ENCODE measurements around the gene IRF5.

GRCh38 chr7:128921866-128922440 is 15.8 kb upstream of the IRF5 start:
- TF ChIP-seq, protein P1, sequence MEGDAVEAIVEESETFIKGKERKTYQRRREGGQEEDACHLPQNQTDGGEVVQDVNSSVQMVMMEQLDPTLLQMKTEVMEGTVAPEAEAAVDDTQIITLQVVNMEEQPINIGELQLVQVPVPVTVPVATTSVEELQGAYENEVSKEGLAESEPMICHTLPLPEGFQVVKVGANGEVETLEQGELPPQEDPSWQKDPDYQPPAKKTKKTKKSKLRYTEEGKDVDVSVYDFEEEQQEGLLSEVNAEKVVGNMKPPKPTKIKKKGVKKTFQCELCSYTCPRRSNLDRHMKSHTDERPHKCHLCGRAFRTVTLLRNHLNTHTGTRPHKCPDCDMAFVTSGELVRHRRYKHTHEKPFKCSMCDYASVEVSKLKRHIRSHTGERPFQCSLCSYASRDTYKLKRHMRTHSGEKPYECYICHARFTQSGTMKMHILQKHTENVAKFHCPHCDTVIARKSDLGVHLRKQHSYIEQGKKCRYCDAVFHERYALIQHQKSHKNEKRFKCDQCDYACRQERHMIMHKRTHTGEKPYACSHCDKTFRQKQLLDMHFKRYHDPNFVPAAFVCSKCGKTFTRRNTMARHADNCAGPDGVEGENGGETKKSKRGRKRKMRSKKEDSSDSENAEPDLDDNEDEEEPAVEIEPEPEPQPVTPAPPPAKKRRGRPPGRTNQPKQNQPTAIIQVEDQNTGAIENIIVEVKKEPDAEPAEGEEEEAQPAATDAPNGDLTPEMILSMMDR (IDR thresholded peaks at IDR 0.05) = no peak
- no peak for TF ChIP-seq EZH2 (IDR thresholded peaks at IDR 0.05; ENCODE audit: borderline replicate concordance, insufficient read depth, low read depth, low read length, poor library complexity, severe bottlenecking)

Measured in B cell (primary cell).